GM19397 (cell line): Measurements from ENCODE around the gene TMEM11.

Experiments
- ATAC-seq: cut with Tn5 transposase; IDR thresholded peaks from one replicate; pipeline ENCODE4 v1.9.1; 2021; ENCODE audit warnings: mild to moderate bottlenecking, moderate library complexity; ENCODE audit not compliant: unreplicated experiment

The TMEM11 gene

GRCh38 chr17:21214015-21214776 lies at the start of gene TMEM11:
Gene TMEM11 (minus strand): TSS chr17:21214161. CDS start chr17:21214152, 9 bp downstream.
- peak; percentile 84 for ATAC-seq

DNA sequence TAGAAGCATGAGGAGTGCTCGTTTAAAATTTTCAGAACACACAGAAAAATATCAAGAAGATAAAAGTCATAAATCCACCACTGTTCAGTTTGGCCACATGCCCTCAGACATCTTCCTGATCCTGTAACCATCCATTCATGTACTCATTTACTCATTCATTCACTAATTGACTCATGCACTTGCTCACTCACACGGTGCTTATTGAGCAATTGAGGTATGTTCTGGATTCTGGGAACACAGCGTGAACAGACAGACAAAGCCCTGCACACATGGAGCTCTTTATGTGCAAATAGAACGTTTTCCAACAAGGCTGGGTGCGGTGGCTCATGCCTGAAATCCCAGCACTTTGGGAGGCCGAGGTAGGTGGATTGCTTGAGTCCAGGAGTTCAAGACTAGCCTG lies 49.4 kb upstream of the TMEM11 start:
- no peak for ATAC-seq

GRCh38 chr17:21262259-21262993 lies 48.5 kb upstream of the TMEM11 start:
- no peak for ATAC-seq

DNA sequence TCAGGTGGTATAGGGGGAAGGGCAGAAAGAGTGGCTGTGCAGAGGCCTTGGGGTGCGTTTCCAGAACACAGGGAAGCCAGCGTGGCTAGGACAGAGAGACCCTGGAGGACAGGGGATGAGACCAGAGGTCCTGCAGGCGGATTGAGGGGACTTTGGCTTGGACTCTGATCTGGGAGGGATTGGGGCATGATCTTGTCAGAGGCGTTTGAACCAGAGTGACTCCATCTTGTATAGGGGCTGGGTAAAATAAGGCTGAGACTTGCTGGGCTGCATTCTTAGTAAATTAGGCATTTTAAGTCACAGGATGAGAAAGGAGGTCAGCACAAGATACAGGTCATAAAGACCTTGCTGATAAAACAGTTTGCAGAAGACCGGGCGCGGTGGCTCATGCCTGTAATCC lies 44.6 kb upstream of the TMEM11 start:
- no peak for ATAC-seq

- ATAC-seq, result no peak
Observed at GRCh38 chr17:21253646-21254441, 39.9 kb upstream of the TMEM11 start.

DNA sequence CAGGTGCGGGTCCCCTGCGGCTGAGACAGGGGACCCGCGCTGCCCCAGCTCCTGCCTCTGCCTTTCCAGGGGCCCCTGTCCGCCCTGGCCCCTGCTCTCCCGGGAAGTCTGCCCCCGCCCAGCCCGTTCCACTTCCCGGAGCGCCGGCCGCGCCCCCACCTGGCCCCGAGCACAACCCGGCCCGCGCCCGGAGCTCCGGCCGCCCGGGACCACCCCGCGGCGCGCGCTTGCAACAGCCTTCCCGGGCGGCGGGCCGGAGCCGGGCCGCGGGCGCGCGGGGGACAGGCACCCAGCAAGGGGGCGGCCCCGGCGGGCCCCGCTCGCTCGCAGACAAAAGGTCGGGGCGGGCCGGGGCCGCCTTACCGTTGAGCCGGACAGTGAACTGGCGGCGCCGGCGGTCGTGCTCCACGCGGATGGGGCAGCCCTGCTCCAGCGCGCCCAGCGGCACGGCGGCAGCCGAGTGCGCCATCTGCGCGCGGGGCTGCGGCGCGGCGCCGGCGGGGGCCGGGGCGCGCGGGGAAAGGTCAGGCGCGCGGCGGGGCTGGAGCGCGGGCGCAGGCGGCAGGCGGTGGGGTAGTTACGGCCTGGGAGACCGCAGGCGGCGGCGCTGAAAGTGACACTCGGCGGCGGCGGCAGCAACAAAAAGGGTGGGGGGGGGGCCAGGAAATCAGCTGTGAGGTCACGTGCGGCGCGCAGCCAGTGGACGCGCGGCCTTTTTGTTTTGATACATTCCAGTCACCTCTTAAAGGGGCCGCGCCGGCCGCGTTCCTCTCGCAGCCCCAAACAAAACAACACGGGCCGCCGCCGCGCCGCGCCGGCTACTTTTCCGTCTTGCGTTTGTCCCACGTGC lies 39.1 kb upstream of the TMEM11 start, which contains the start of gene NATD1:
Gene NATD1 (minus strand): TSS at position 615 of the 850 bp plus-strand sequence. CDS start 146 bp downstream, at position 469.
- peak; percentile 59 for ATAC-seq

DNA sequence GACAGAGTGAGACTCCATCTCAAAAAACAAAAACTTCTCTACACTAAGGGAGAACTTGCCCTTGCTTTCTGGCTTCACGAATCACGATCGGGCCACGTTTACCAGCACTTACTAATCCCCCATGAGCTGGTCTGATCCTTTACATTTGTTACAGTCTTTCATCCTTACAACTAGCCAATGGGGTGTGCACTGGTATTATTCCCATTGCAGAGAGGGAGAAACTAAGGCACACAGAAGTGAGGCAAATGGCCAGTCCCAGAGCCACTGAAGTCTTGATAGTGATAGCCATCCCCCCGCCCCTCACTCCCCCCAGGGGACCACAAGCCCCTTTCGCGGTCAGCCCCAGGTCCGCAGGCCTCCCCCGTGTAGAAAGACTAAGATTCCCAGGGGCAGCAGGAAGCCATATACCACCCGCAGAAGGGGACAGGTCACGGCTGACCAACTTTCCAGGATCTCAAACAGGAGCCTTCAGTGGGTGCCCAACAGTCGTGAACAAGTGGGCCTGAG lies 38.4 kb upstream of the TMEM11 start:
- no peak for ATAC-seq

DNA sequence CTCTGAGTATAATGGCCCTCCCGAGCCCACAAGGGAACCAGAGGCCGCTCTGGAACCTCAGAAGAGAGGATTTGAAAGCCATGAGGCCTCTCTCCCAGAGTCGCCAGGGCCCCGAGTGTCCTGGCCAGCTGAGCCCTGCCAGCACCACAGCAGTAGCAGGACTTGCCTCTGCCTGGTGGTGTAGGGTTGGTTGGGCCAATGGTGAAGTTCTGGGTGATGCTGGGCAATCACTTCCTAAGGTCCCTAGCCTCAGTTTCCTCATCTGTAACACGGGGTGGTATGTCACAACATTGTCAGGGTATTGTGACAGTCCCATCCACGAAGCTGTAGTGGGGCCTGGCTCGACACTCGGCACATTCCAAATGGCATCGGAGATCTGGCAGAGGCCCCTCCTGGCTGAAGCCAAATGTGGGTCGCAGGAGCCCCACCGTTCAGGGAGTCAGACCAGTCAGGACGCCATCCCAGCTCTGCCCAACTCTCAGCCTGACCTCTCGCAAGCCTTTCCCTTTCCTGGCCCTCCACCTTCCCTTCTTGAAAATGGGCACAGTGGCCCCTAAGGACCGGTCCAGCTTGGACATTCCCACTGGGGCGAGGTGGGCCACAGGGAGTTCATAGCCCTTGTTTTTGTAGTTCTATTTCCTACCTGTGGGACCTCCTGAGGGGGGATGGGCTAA lies 37.5 kb upstream of the TMEM11 start:
- no peak for ATAC-seq

- no peak for ATAC-seq
Observed at GRCh38 chr17:21250854-21251253, 36.9 kb upstream of the TMEM11 start.

- no peak for ATAC-seq
Observed at GRCh38 chr17:21249920-21250703, 36.2 kb upstream of the TMEM11 start.

DNA sequence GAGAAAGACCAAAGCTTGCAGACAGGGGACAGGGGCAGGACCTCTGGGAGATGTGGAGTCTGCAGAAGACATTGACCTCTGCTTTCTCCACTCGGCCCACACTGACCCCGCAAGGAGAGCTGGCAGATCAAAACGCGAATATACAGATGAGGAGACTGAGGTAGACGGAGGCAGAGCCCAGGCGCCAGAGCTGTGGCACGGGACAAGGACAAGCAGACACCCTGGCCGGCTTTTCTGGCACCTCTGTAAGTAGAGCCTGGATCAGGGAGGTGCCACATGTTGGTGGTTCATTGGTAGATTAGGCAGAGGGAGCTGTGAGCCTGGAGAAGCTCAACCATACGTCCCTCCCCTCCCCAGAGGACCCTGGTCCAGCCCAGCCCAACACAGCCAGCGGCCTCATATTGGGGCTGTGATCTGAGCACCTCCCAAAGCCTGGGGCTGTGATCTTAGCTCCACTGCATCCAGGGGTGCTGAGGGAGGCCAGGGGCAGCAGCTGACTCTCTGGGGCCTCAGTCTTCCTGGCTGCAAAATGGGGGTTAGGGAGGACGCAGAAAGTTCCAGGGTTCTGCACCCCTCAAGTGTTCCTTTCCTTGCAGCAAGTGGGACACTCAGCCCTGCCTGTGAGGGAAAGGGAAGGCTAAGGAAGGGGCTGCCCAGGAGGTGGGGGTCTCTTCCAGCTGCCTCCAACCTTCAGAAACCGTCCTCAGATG lies 35.3 kb upstream of the TMEM11 start:
- ATAC-seq, result no peak

DNA sequence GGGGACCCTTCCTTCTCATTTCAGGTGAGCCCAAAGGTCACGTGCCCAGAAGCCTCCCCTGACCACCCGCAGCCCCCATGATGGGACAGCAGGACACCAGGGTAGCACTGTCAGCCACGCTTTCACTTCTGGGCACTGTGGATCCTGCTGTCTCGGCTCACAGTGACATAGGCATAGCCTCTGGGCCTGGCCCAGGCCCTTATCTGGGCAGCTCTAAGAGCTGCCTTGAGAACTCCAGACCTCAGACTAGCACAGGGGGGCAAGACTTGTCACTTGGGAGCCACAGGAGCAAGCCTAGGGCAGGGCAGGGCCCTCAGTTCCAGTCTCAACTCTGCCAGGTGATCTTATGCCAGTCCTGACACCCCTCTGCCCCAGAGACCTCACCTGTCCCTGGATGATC lies 34.5 kb upstream of the TMEM11 start:
- no peak for ATAC-seq

DNA sequence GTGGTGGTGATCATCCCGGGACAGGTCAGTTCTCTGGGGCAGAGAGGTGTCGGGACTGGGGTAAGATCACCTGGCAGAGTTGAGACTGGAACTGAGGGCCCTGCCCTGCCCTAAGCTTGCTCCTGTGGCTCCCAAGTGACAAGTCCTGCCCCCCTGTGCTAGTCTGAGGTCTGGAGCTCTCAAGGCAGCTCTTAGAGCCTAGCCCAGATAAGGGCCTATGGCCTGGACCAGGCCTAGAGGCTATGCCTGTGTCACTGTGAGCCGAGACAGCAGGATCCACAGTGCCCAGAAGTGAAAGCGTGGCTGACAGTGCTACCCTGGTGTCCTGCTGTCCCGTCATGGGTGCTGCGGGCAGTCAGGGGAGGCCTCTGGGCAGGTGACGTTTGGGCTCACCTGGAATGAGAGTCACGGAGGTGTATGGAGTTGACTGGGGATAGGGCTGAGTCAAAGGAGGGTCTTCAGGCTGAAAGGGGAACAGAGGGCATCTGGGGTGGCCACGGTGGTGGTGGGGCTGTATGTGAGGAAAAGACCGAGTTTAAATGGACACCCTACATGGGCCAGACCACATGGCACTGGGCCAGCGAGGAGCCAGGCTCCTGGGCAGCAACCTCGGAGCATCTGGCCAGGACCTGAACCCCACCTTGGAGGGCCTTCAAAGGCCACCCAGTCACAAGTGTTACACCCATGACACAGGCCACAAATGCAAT lies 33.7 kb upstream of the TMEM11 start:
- no peak for ATAC-seq

DNA sequence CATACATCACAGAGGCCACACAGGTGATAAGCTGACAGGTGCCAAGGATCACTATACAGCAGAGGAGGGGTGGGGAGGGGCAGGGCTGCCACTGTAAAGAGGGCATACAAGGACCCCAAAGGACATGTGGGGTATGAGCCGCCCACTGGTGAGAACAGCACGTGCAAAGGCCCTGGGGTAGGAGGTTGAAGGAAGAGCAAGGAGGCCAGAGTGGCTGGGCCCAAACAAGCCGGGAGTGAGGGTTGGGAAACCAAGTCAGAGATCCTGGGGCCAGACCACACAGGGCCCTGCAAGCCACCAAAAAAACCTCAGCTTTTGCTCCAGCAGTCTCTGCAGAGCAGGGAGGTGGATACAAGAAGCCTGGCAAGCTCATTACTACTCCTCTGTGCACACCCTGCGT lies 32.7 kb upstream of the TMEM11 start:
- no peak for ATAC-seq

GRCh38 chr17:21245639-21246084 lies 31.7 kb upstream of the TMEM11 start:
- ATAC-seq, result no peak

GRCh38 chr17:21243516-21244303 lies 29.7 kb upstream of the TMEM11 start:
- no peak for ATAC-seq
